Stimulated activated CD8-positive, alpha-beta memory T cell treated with anti-CD3 and anti-CD28 coated beads, Interleukin-2, amount 100 ng/mL, for 1 hour (primary cell): Measurements from ENCODE around the gene TRIML2.
"Not testable (repeated sequence)": the region's sequence is repeated elsewhere in the genome, so short reads cannot be mapped to it uniquely, and the experiment has no call there.

ENCODE experiments used
- DNase-seq, 2 donors: peaks; one replicate each; pipeline ENCODE4 v3.0.0-alpha.2; 2020; ENCODE audit warnings: low read depth in 2 of 2

TRIML2 gene

GRCh38 chr4:188107931-188108843, 1.2 kb downstream of the TRIML2 start:
- DNase-seq = no peak

GRCh38 chr4:188106454-188106853, 2.9 kb downstream of the TRIML2 start:
- DNase-seq = no peak

- no peak for DNase-seq
Measured at GRCh38 chr4:188092824-188093223, 16.6 kb downstream of the TRIML2 start.

GRCh38 chr4:188086858-188087257, 22.5 kb downstream of the TRIML2 start:
- DNase-seq = no peak

- no peak for DNase-seq
Measured at GRCh38 chr4:188082796-188083195, 26.6 kb downstream of the TRIML2 start.

GRCh38 chr4:188078116-188078515, 31.3 kb downstream of the TRIML2 start:
- DNase-seq = no peak

- no peak for DNase-seq
Measured at GRCh38 chr4:188076169-188076568, 33.2 kb downstream of the TRIML2 start.

- DNase-seq = no peak
Measured at GRCh38 chr4:188061083-188061482, 48.3 kb downstream of the TRIML2 start.

GRCh38 chr4:188053302-188053701, 56.1 kb downstream of the TRIML2 start:
- DNase-seq = no peak

GRCh38 chr4:188046657-188047056, 62.7 kb downstream of the TRIML2 start:
- DNase-seq = no peak

- not testable (repeated sequence) for DNase-seq
Measured at GRCh38 chr4:188045461-188045860, 63.9 kb downstream of the TRIML2 start.

GRCh38 chr4:188043154-188043553, 66.2 kb downstream of the TRIML2 start:
- no peak for DNase-seq

- no peak for DNase-seq
Measured at GRCh38 chr4:188042191-188042590, 67.2 kb downstream of the TRIML2 start.

GRCh38 chr4:188041721-188042120, 67.7 kb downstream of the TRIML2 start:
- DNase-seq = no peak
